B cell (primary cell): ENCODE measurements around the gene GPC5. TPM values are rescaled to one million over a fixed set of nuclear protein-coding genes. Genes with fewer than 3 reads are reported as not detected.

Experiments used
- ATAC-seq: fragments of 200-7000 bp; cut with Tn5 transposase; one replicate; pipeline ENCODE4 v1.10.0; 2021; ENCODE audit warnings: low read depth, mild to moderate bottlenecking, moderate number of reproducible peaks, moderate library complexity
- CTCF ChIA-PET: fragments of 350-600 bp; sonication (Branson Sonifier 250); formaldehyde crosslinking; loops from one replicate; lab custom pipeline; 2021; ENCODE audit warnings: antibody characterized with exemption, inconsistent platforms; lab: Charles Lee
- POLR2A ChIA-PET: fragments of 350-600 bp; sonication (Branson Sonifier 250); formaldehyde crosslinking; loops from one replicate; lab custom pipeline; 2021; ENCODE audit warnings: antibody characterized with exemption; lab: Charles Lee
- DNase-seq: peaks from one replicate; pipeline ENCODE4 v3.0.0; 2013
- H2AFZ ChIP-seq: 2 replicates; pipeline ENCODE4 v1.6.1; 2012; ENCODE audit warnings: mild to moderate bottlenecking, low read depth, low read length; ENCODE audit not compliant: insufficient read depth, poor library complexity, severe bottlenecking
- H3K27ac ChIP-seq, 2 donors: 1 replicate in 1 of 2; 2 replicates in 1 of 2; pipeline ENCODE4 v1.5.1; 2012 to 2013; ENCODE audit warnings: low read length in 2 of 2, mild to moderate bottlenecking in 2 of 2, moderate library complexity in 1 of 2
- H3K27me3 ChIP-seq, 4 experiments: fragments of 200-600 bp in 1 of 4; sonication (generic) in 1 of 4; replicated peaks in 1 of 4; 1 replicate in 2 of 4; 2 replicates in 2 of 4; pipeline versions ENCODE4 v1.6.1 to v1.7.0; 2013 to 2016; ENCODE audit warnings: low read length in 3 of 4, mild to moderate bottlenecking in 2 of 4, mixed read lengths in 1 of 4, moderate library complexity in 1 of 4; ENCODE audit not compliant: insufficient read depth in 4 of 4, control insufficient read depth in 3 of 4; ENCODE audit errors: control extremely low read depth in 1 of 4
- H3K36me3 ChIP-seq, 2 experiments: replicated peaks in 1 of 2; 1 replicate in 1 of 2; 2 replicates in 1 of 2; pipeline versions ENCODE4 v1.6.1 to v1.7.1; 2013; ENCODE audit warnings: low read length in 1 of 2; ENCODE audit not compliant: insufficient read depth in 2 of 2, control insufficient read depth in 1 of 2; ENCODE audit errors: control extremely low read depth in 1 of 2, extremely low read depth in 1 of 2
- H3K4me1 ChIP-seq, 2 donors: fragments of 200-600 bp in 1 of 2; sonication (generic) in 1 of 2; 1 replicate in 1 of 2; 2 replicates in 1 of 2; pipeline versions ENCODE4 v1.5.1 to v1.6.1; 2013 to 2017; ENCODE audit warnings: low read length in 2 of 2; ENCODE audit not compliant: control insufficient read depth in 2 of 2, insufficient read depth in 2 of 2
- H3K4me2 ChIP-seq: replicated peaks from 2 replicates; pipeline ENCODE3; 2012; ENCODE audit warnings: mild to moderate bottlenecking, low read depth, low read length; ENCODE audit not compliant: poor library complexity, severe bottlenecking
- H3K4me3 ChIP-seq, 5 experiments: fragments of 200-600 bp in 1 of 5; sonication (generic) in 1 of 5; 1 replicate in 3 of 5; 2 replicates in 2 of 5; pipeline versions ENCODE4 v1.5.1 to v1.7.0; 2011 to 2016; ENCODE audit warnings: low read length in 4 of 5, mild to moderate bottlenecking in 4 of 5, low read depth in 2 of 5, control low read depth in 1 of 5, moderate library complexity in 1 of 5; ENCODE audit not compliant: insufficient read depth in 1 of 5; ENCODE audit errors: control extremely low read depth in 1 of 5, extremely low read depth in 1 of 5
- H3K79me2 ChIP-seq: fragments of 200-600 bp; sonication (generic); one replicate; pipeline ENCODE4 v1.6.0; 2016; ENCODE audit warnings: low read length; ENCODE audit not compliant: control insufficient read depth, insufficient read depth
- H3K9ac ChIP-seq: fragments of 200-600 bp; sonication (generic); 2 replicates; pipeline ENCODE4 v1.6.1; 2017; ENCODE audit warnings: mild to moderate bottlenecking, low read length, moderate library complexity
- H3K9me3 ChIP-seq, 3 donors: one replicate each; pipeline versions ENCODE4 v1.6.1 to v1.7.1; 2013; ENCODE audit warnings: low read length in 2 of 3; ENCODE audit not compliant: control insufficient read depth in 2 of 3, insufficient read depth in 1 of 3; ENCODE audit errors: control extremely low read depth in 1 of 3
- H4K20me1 ChIP-seq: 2 replicates; pipeline ENCODE4 v1.6.0; 2012; ENCODE audit warnings: mild to moderate bottlenecking, low read length; ENCODE audit not compliant: insufficient read depth, control insufficient read depth, poor library complexity, severe bottlenecking
- H3K27ac Mint-ChIP-seq: one replicate; pipeline ENCODE4 v1.8.0; 2021; ENCODE audit warnings: mixed read lengths
- H3K27me3 Mint-ChIP-seq: one replicate; pipeline ENCODE4 v1.8.0; 2021; ENCODE audit warnings: mixed read lengths
- H3K4me1 Mint-ChIP-seq: one replicate; pipeline ENCODE4 v1.8.0; 2021; ENCODE audit warnings: mixed read lengths
- H3K4me3 Mint-ChIP-seq: one replicate; pipeline ENCODE4 v1.8.0; 2021; ENCODE audit warnings: mixed read lengths
- H3K9me3 Mint-ChIP-seq: one replicate; pipeline ENCODE4 v1.8.0; 2022; ENCODE audit warnings: mixed read lengths; ENCODE audit not compliant: insufficient read depth
- CTCF ChIP-seq: fragments of 200-600 bp; IDR thresholded peaks from one replicate; pipeline ENCODE4 v1.8.0; 2022; ENCODE audit warnings: antibody characterized with exemption, mild to moderate bottlenecking
- EZH2 ChIP-seq: IDR thresholded peaks from 2 replicates; pipeline ENCODE4 v1.6.1; 2012; ENCODE audit warnings: borderline replicate concordance, low read depth, mild to moderate bottlenecking, moderate library complexity, low read length; ENCODE audit not compliant: insufficient read depth, poor library complexity, severe bottlenecking
- WGBS: methylation state at CpG from one replicate; pipeline ENCODE4 v1.1.5; 2013; ENCODE audit warnings: missing lambda C conversion rate; ENCODE audit not compliant: insufficient coverage; 5-methylcytosine and 5-hydroxymethylcytosine counted together
- intact Hi-C: fragments of 100-400 bp; cut with micrococcal nuclease; formaldehyde crosslinking; loops from one replicate; pipeline ENCODE4 v1.10.0; 2022
- polyA plus RNA-seq: library from polyadenylated mRNA; depleted of rRNA; stranded (reverse); fragments of >200 nt; gene quantifications from 2 replicates; pipeline ENCODE4 v1.2.3, GENCODE V29; 2012
- total RNA-seq, 2 donors: library from RNA; stranded (reverse); fragments of 120-200 nt in 1 of 2; gene quantifications; 1 replicate in 1 of 2; 2 replicates in 1 of 2; pipeline versions ENCODE4 v1.2.3 to v1.2.4, GENCODE V29; 2013 to 2022

Gene GPC5
- total and polyA plus RNA-seq, 2 donors (not counting 1 experiment from before 2014, with no cell fraction given), result 0.15 to 0.30 TPM

GRCh38 chr13:92734545-92734944 is 1336.1 kb downstream of the GPC5 start:
- CTCF ChIA-PET, result no interaction called here
- H3K4me3 Mint-ChIP-seq, result no peak overlapping the region
- H3K4me1 Mint-ChIP-seq, result no peaks in the 10 kb centered on the region
- H3K36me3 ChIP-seq, result no peaks in the 10 kb centered on the region
- H3K79me2 ChIP-seq, result no peaks in the 10 kb centered on the region
- DNase-seq (no peak), ATAC-seq (no peak)
- POLR2A ChIA-PET, result no interaction called here
- H3K9me3 ChIP-seq, result peaks cover 0 to 1% (median 0%) of the 10 kb centered on the region in 3 donors
- H3K9ac ChIP-seq, result no peak overlapping the region
- H3K27me3 ChIP-seq, result no peaks in the 10 kb centered on the region
- intact Hi-C loops, result no loop called here
- no peak overlapping the region for H2AFZ ChIP-seq
- no peak overlapping the region for H3K27ac Mint-ChIP-seq
- H3K4me2 ChIP-seq, result no peak overlapping the region
- H3K27ac ChIP-seq, result no peak overlapping the region
- no peaks in the 10 kb centered on the region for H4K20me1 ChIP-seq
- TF ChIP-seq EZH2 (no peak), CTCF (no peak)
- no peak overlapping the region for H3K4me3 ChIP-seq
- H3K4me1 ChIP-seq, result no peaks in the 10 kb centered on the region
- no CpG with 5 or more reads among the region's 1 CpG for WGBS
- no peaks in the 10 kb centered on the region for H3K9me3 Mint-ChIP-seq
- no peaks in the 10 kb centered on the region for H3K27me3 Mint-ChIP-seq

- Histone ChIP-seq H3K27ac (no peak overlapping the region), H3K9me3 (peaks cover 0 to 1% (median 0%) of the 10 kb centered on the region in 3 donors), H3K4me2 (no peak overlapping the region), H3K79me2 (no peaks in the 10 kb centered on the region), H3K4me3 (no peak overlapping the region), H3K27me3 (no peaks in the 10 kb centered on the region), H3K36me3 (no peaks in the 10 kb centered on the region), H4K20me1 (no peaks in the 10 kb centered on the region), H3K4me1 (no peaks in the 10 kb centered on the region), H2AFZ (no peak overlapping the region), H3K9ac (no peak overlapping the region)
- DNase-seq (no peak), ATAC-seq (no peak)
- H3K27me3 Mint-ChIP-seq, result no peaks in the 10 kb centered on the region
- intact Hi-C loops, result no loop called here
- no peak overlapping the region for H3K4me3 Mint-ChIP-seq
- H3K27ac Mint-ChIP-seq, result no peak overlapping the region
- no CpG with 5 or more reads among the region's 1 CpG for WGBS
- no peaks in the 10 kb centered on the region for H3K4me1 Mint-ChIP-seq
- TF ChIP-seq EZH2, result no peak
- no peak for TF ChIP-seq CTCF
- CTCF ChIA-PET, result no interaction called here
- POLR2A ChIA-PET, result no interaction called here
- H3K9me3 Mint-ChIP-seq, result no peaks in the 10 kb centered on the region
Observed at GRCh38 chr13:92735909-92736308, 1337.5 kb downstream of the GPC5 start.
